ENCODE results near the gene MARK4.

Gene MARK4

GRCh38 chr19:45275370-45275971 lies 24.4 kb downstream of the MARK4 start:
- peak; percentile 45 for DNase-seq

GRCh38 chr19:45276284-45276687 lies 25.2 kb downstream of the MARK4 start:
- peak; percentile 20 for DNase-seq

GRCh38 chr19:45278087-45278486 lies 27.0 kb downstream of the MARK4 start:
- DNase-seq = no peak

GRCh38 chr19:45279587-45280192 lies 28.6 kb downstream of the MARK4 start:
- no peak for DNase-seq

GRCh38 chr19:45280471-45280961 lies 29.4 kb downstream of the MARK4 start:
- DNase-seq = no peak

GRCh38 chr19:45283443-45284033 lies 32.5 kb downstream of the MARK4 start:
- no peak for DNase-seq

- DNase-seq = no peak
These were observed 39.4 kb downstream of the MARK4 start for GRCh38 chr19:45290381-45290931.

GRCh38 chr19:45291834-45292233 lies 40.8 kb downstream of the MARK4 start:
- no peak for DNase-seq

- DNase-seq = no peak
These were observed 42.6 kb downstream of the MARK4 start for GRCh38 chr19:45293682-45294081.

GRCh38 chr19:45294291-45295029 lies 43.4 kb downstream of the MARK4 start:
- DNase-seq = peak; percentile 3

GRCh38 chr19:45295873-45296272 lies 44.8 kb downstream of the MARK4 start:
- DNase-seq = no peak

- no peak for DNase-seq
These were observed 45.3 kb downstream of the MARK4 start for GRCh38 chr19:45296355-45296754.

- no peak for DNase-seq
These were observed 46.6 kb downstream of the MARK4 start for GRCh38 chr19:45297674-45298073.

GRCh38 chr19:45298264-45298663 lies 47.2 kb downstream of the MARK4 start:
- DNase-seq = no peak

- DNase-seq = no peak
These were observed 48.6 kb downstream of the MARK4 start for GRCh38 chr19:45299719-45300118.

- DNase-seq = no peak
These were observed 51.3 kb downstream of the MARK4 start for GRCh38 chr19:45302416-45302815.

- no peak for DNase-seq
These were observed 52.4 kb downstream of the MARK4 start for GRCh38 chr19:45303269-45304060.

- DNase-seq = no peak
These were observed 53.3 kb downstream of the MARK4 start for GRCh38 chr19:45304141-45304926.

GRCh38 chr19:45305007-45305406 lies 53.9 kb downstream of the MARK4 start:
- no peak for DNase-seq

- no peak for DNase-seq
These were observed 54.4 kb downstream of the MARK4 start for GRCh38 chr19:45305421-45305820.

- DNase-seq = no peak
These were observed 55.0 kb downstream of the MARK4 start for GRCh38 chr19:45306040-45306439.
